ENCODE measurements around the gene LMF1.

Gene LMF1

DNA sequence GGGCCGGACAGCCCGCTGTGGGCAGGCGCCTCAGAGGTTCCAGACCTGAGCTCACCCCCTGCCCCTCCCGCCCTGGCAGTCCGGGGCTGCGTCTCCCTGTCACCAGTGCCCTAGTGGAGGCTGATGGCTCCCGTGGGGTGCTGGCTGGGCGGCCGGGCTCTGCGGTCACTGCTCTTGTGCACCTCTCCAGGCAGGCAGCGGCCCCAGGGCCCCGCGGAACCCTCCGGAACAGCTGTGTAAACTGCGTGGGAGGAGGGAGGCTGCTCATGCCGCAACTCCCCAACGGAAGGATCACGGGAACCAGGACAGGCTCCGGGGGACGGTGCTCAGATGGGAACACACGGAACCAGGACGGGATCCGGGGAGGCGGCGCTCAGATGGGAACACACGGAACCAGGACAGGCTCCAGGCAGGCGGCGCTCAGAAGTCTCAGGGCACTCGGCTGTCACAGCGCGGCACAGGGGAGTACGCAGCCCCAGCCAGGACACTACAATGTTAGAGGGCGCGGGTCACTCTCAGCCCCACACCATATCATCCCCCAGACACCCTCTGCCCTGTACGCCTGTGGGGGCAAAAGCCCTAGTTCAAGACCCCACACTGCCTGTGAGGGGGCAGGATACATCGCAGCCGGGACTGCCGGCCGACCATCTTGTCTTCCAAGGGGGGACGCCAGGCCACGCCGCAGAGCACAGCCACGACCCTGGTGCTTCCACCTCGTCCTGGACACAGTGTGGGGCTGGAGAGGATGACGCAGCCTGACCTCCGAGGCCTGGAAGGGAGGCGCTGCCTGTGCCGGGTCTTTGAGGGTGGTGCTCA lies 96.2 kb downstream of the LMF1 start:
- TF ChIP-seq CTCF (IDR thresholded peaks at IDR 0.05; ENCODE audit: insufficient read depth, low read length, missing control alignments), result no peak
- H3K4me3 ChIP-seq (ENCODE audit: low read depth, low read length), result no peak overlapping the region
- ChIA-PET CTCF (no interaction called here), POLR2A (no interaction called here)
- DNase-seq (ENCODE audit: low read depth, low spot score), result no peak

- DNase-seq (ENCODE audit: low read depth, low spot score), result no peak
- ChIA-PET CTCF (no interaction called here), POLR2A (no interaction called here)
- H3K4me3 ChIP-seq (ENCODE audit: low read depth, low read length), result no peak overlapping the region
- TF ChIP-seq CTCF (IDR thresholded peaks at IDR 0.05; ENCODE audit: insufficient read depth, low read length, missing control alignments), result no peak
Measured at GRCh38 chr16:873889-874288, 96.9 kb downstream of the LMF1 start.

GRCh38 chr16:873243-873661 lies 97.5 kb downstream of the LMF1 start:
- H3K4me3 ChIP-seq (ENCODE audit: low read depth, low read length), result no peak overlapping the region
- no peak for TF ChIP-seq CTCF (IDR thresholded peaks at IDR 0.05; ENCODE audit: insufficient read depth, low read length, missing control alignments)
- DNase-seq (ENCODE audit: low read depth, low spot score), result no peak
- POLR2A ChIA-PET, result interaction anchor here (1.1 kb wide), 1 partner anchor 10 kb away, joined by 4 read pairs; no protein-coding TSS in a partner anchor
- CTCF ChIA-PET, result no interaction called here

GRCh38 chr16:872436-873242 lies 98.1 kb downstream of the LMF1 start:
- ChIA-PET CTCF (no interaction called here), POLR2A (interaction anchor here (1.1 kb wide), 1 partner anchor 9 kb away, joined by 4 read pairs; no protein-coding TSS in a partner anchor)
- TF ChIP-seq CTCF (IDR thresholded peaks at IDR 0.05; ENCODE audit: insufficient read depth, low read length, missing control alignments), result no peak
- DNase-seq (ENCODE audit: low read depth, low spot score), result no peak
- no peak overlapping the region for H3K4me3 ChIP-seq (ENCODE audit: low read depth, low read length)

DNA sequence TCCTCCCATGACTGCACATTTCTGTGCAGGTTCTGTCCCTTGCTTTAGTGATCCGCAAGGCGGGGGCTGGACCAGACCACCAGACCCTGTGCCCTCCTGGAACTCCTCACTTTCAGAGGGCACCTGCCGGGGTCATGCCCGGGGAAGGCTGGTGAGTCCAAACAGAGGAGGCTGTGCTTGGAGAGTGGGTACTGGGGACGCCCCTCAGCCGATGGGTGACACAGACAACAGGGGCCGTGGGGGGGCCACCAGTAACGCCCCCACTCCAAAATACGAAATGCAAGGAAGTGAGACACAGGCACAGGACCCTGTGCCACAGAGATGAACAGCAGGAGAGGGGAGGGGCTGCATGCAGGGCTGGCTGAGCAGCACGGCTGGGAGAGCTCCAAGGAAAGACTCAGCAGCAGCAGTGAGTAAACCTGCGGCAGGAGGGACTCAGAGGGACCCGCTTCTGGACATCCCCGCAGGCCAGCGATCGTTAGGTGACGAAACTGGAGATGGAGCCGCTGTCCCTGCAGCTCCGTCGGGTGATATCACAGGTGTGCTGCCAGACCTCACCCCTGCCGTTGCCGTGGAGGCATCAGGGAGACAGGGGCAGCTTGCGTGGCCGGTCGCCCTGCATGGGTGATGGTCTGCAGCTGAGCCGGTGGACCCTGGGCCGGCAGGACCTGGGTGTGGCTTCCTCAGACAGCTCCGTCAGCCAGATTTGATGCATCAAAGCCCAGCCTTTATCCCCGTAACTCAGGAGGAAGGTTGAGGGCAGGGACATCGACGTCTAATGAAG lies 99.0 kb downstream of the LMF1 start:
- H3K4me3 ChIP-seq (ENCODE audit: low read depth, low read length), result no peak overlapping the region
- no peak for DNase-seq (ENCODE audit: low read depth, low spot score)
- CTCF ChIA-PET, result no interaction called here
- POLR2A ChIA-PET, result no interaction called here
- no peak for TF ChIP-seq CTCF (IDR thresholded peaks at IDR 0.05; ENCODE audit: insufficient read depth, low read length, missing control alignments)
